PC-3 (cell line): ENCODE measurements around the gene CATSPERB. TPM values are rescaled to one million over a fixed set of nuclear protein-coding genes. Genes with fewer than 3 reads are reported as not detected.

Source experiments
- ATAC-seq: fragments of 200-7000 bp; cut with Tn5 transposase; 2 replicates; pipeline ENCODE4 v1.9.1; 2020; ENCODE audit warnings: mild to moderate bottlenecking, moderate library complexity
- BruUV-seq: library from RNA; stranded (reverse); fragments of 400-500 nt; replicated peaks from 2 replicates; lab custom pipeline; 2021; lab: Mats Ljungman, UMichigan
- CTCF ChIA-PET: fragments of 300-600 bp; sonication (Branson Sonifier 250); formaldehyde crosslinking; loops from one replicate; lab custom pipeline; 2022; ENCODE audit warnings: antibody characterized with exemption; lab: Charles Lee
- POLR2A ChIA-PET: fragments of 300-600 bp; sonication (Branson Sonifier 250); formaldehyde crosslinking; loops from one replicate; lab custom pipeline; 2022; ENCODE audit warnings: antibody characterized with exemption; ENCODE audit not compliant: unreplicated experiment; lab: Charles Lee
- DNase-seq: peaks from one replicate; pipeline ENCODE4 v3.0.0-alpha.2; 2015
- H2AFZ ChIP-seq: fragments of 300-600 bp; sonication (generic); 2 replicates; pipeline ENCODE4 v1.6.0; 2016; ENCODE audit warnings: antibody characterized with exemption, low read length
- H3F3A ChIP-seq: fragments of 300-600 bp; sonication (generic); one replicate; pipeline ENCODE4 v1.6.0; 2017; ENCODE audit warnings: antibody characterized with exemption, low read length, control low read depth, mild to moderate bottlenecking; ENCODE audit not compliant: unreplicated experiment
- H3K27ac ChIP-seq: fragments of 300-600 bp; sonication (generic); 2 replicates; pipeline ENCODE4 v1.5.1; 2016; ENCODE audit warnings: mild to moderate bottlenecking, low read length
- H3K27me3 ChIP-seq: fragments of 300-600 bp; sonication (generic); 2 replicates; pipeline ENCODE4 v1.6.1; 2016; ENCODE audit warnings: low read length, mixed read lengths
- H3K36me3 ChIP-seq: fragments of 300-600 bp; sonication (generic); 2 replicates; pipeline ENCODE4 v1.6.1; 2016; ENCODE audit warnings: low read depth, mixed run types, low read length, mixed read lengths
- H3K4me1 ChIP-seq: fragments of 300-600 bp; sonication (generic); 2 replicates; pipeline ENCODE4 v1.5.1; 2016; ENCODE audit warnings: low read length; ENCODE audit not compliant: insufficient read depth
- H3K4me2 ChIP-seq: fragments of 300-600 bp; sonication (generic); 2 replicates; pipeline ENCODE4 v1.6.0; 2016; ENCODE audit warnings: low read length
- H3K4me3 ChIP-seq: fragments of 300-600 bp; sonication (generic); 2 replicates; pipeline ENCODE4 v1.5.1; 2016; ENCODE audit warnings: mild to moderate bottlenecking, low read length, mixed read lengths
- H3K79me2 ChIP-seq: fragments of 300-600 bp; sonication (generic); 2 replicates; pipeline ENCODE4 v1.6.1; 2017; ENCODE audit warnings: low read length, mixed read lengths
- H3K9ac ChIP-seq: fragments of 300-600 bp; sonication (generic); 2 replicates; pipeline ENCODE4 v1.6.0; 2016; ENCODE audit warnings: mild to moderate bottlenecking, low read length
- H3K9me2 ChIP-seq: fragments of 300-600 bp; sonication (generic); replicated peaks from 2 replicates; pipeline ENCODE4 v1.6.1; 2016; ENCODE audit warnings: mixed run types, low read length, mixed read lengths
- H3K9me3 ChIP-seq: fragments of 300-600 bp; sonication (generic); 2 replicates; pipeline ENCODE4 v1.6.1; 2016; ENCODE audit warnings: low read length, mixed read lengths
- H4K20me1 ChIP-seq: fragments of 300-600 bp; sonication (generic); 2 replicates; pipeline ENCODE4 v1.6.1; 2016; ENCODE audit warnings: low read length, mixed read lengths
- EZH2 ChIP-seq: fragments of 300-600 bp; sonication (generic); IDR thresholded peaks from one replicate; pipeline ENCODE4 v1.6.1; 2017; ENCODE audit warnings: antibody characterized with exemption, mild to moderate bottlenecking, low read length; ENCODE audit not compliant: unreplicated experiment
- EZH2phosphoT487 ChIP-seq: fragments of 300-600 bp; sonication (generic); IDR thresholded peaks from 2 replicates; pipeline ENCODE4 v1.6.1; 2018; ENCODE audit warnings: mild to moderate bottlenecking, antibody characterized with exemption, low read length, borderline replicate concordance
- intact Hi-C: fragments of 100-400 bp; cut with micrococcal nuclease; formaldehyde crosslinking; loops from 2 replicates; pipeline ENCODE4 v1.9.0; 2023
- total RNA-seq: library from RNA; depleted of rRNA; stranded (reverse); fragments of >200 nt; gene quantifications from 2 replicates; pipeline ENCODE4 v1.2.3, GENCODE V29; 2014
- TF ChIP-seq, protein P1 (sequence below): fragments of 300-600 bp; sonication (generic); conservative IDR thresholded peaks from 2 replicates; pipeline ENCODE4 v1.5.1; 2017; ENCODE audit warnings: antibody characterized with exemption, low read depth, mild to moderate bottlenecking, low read length

CATSPERB gene
- total RNA-seq, 1 experiment from 2014 or later = not detected

DNA sequence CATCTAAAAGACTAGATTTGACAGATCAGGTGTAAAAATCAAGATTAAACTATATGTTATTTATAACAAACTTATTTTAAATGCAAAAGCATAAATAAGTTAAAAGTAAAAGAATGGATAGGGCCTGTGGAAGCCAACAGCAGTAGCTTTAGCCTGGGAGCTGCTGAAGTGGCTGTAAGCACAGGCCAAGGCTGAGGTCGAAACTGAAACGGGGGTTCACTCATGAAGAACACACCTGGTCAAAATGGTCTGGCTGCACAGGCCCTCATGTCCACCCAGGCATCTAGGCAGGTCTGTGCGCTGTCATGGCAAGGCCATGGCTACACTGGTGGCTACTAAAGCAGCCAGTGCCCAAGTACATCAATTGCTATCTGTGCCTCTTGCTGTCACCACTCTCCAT, 23.1 kb downstream of the CATSPERB start:
- Histone ChIP-seq H3K9me2 (no peaks in the 10 kb centered on the region), H3K27me3 (peaks cover 16% of the 10 kb centered on the region), H3K4me2 (no peak overlapping the region), H3K4me3 (no peak overlapping the region), H2AFZ (no peak overlapping the region), H3K4me1 (no peaks in the 10 kb centered on the region), H3K27ac (no peak overlapping the region), H3F3A (no peaks in the 10 kb centered on the region), H4K20me1 (no peaks in the 10 kb centered on the region), H3K79me2 (no peaks in the 10 kb centered on the region), H3K36me3 (no peaks in the 10 kb centered on the region), H3K9ac (no peak overlapping the region), H3K9me3 (no peaks in the 10 kb centered on the region)
- no peak for DNase-seq
- intact Hi-C loops = no loop called here
- TF ChIP-seq, protein P1, sequence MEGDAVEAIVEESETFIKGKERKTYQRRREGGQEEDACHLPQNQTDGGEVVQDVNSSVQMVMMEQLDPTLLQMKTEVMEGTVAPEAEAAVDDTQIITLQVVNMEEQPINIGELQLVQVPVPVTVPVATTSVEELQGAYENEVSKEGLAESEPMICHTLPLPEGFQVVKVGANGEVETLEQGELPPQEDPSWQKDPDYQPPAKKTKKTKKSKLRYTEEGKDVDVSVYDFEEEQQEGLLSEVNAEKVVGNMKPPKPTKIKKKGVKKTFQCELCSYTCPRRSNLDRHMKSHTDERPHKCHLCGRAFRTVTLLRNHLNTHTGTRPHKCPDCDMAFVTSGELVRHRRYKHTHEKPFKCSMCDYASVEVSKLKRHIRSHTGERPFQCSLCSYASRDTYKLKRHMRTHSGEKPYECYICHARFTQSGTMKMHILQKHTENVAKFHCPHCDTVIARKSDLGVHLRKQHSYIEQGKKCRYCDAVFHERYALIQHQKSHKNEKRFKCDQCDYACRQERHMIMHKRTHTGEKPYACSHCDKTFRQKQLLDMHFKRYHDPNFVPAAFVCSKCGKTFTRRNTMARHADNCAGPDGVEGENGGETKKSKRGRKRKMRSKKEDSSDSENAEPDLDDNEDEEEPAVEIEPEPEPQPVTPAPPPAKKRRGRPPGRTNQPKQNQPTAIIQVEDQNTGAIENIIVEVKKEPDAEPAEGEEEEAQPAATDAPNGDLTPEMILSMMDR = no peak
- TF ChIP-seq EZH2 (no peak), EZH2phosphoT487 (no peak)
- no TSS peak for BruUV-seq
- ChIA-PET CTCF (no interaction called here), POLR2A (no interaction called here)
- no peak for ATAC-seq

GRCh38 chr14:91706996-91707395, 24.9 kb downstream of the CATSPERB start:
- BruUV-seq = no TSS peak
- Histone ChIP-seq H3F3A (no peaks in the 10 kb centered on the region), H3K4me3 (no peak overlapping the region), H3K9me3 (no peaks in the 10 kb centered on the region), H3K36me3 (no peaks in the 10 kb centered on the region), H3K9me2 (no peaks in the 10 kb centered on the region), H3K4me1 (no peaks in the 10 kb centered on the region), H3K79me2 (no peaks in the 10 kb centered on the region), H3K9ac (no peak overlapping the region), H3K27ac (no peak overlapping the region), H3K4me2 (no peak overlapping the region), H4K20me1 (no peaks in the 10 kb centered on the region), H2AFZ (no peak overlapping the region), H3K27me3 (peaks cover 17% of the 10 kb centered on the region)
- no peak for ATAC-seq
- intact Hi-C loops = no loop called here
- no peak for DNase-seq
- CTCF ChIA-PET = no interaction called here
- POLR2A ChIA-PET = no interaction called here
- TF ChIP-seq EZH2phosphoT487 = no peak
- TF ChIP-seq, protein P1 = no peak
- no peak for TF ChIP-seq EZH2

- no peaks in the 10 kb centered on the region for H3F3A ChIP-seq
- H3K4me3 ChIP-seq = no peak overlapping the region
- TF ChIP-seq EZH2 = no peak
- no peak for TF ChIP-seq EZH2phosphoT487
- TF ChIP-seq, protein P1 = no peak
- no peak overlapping the region for H3K4me2 ChIP-seq
- peaks cover 9% of the 10 kb centered on the region; the same call in 1 of the 2 replicates for H3K4me1 ChIP-seq
- H3K79me2 ChIP-seq = no peaks in the 10 kb centered on the region
- no peak overlapping the region for H2AFZ ChIP-seq
- H3K27ac ChIP-seq = no peak overlapping the region
- ChIA-PET CTCF (no interaction called here), POLR2A (no interaction called here)
- no peak for DNase-seq
- no peaks in the 10 kb centered on the region for H3K9me2 ChIP-seq
- no peaks in the 10 kb centered on the region for H3K9me3 ChIP-seq
- no peak overlapping the region for H3K9ac ChIP-seq
- H4K20me1 ChIP-seq = no peaks in the 10 kb centered on the region
- BruUV-seq = no TSS peak
- intact Hi-C loops = no loop called here
- no peaks in the 10 kb centered on the region for H3K36me3 ChIP-seq
- no peak for ATAC-seq
- H3K27me3 ChIP-seq = peaks cover 20% of the 10 kb centered on the region
Measured at GRCh38 chr14:91694643-91695042, 37.2 kb downstream of the CATSPERB start.
